ENCODE measurements around the gene ASB3. TPM values are rescaled to one million over a fixed set of nuclear protein-coding genes. Genes with fewer than 3 reads are reported as not detected.

The ASB3 gene
- total and polyA plus RNA-seq, 9 of the 15 experiments (the other 6 are each of a cell fraction or from before 2014, with no cell fraction given): 13.6 to 35.3 (median 18.7) TPM

- TF ChIP-seq ZNF197 (CRISPR knock-in tag; IDR thresholded peaks at IDR 0.05; ENCODE audit: low read depth) (no peak), TEAD4 (IDR thresholded peaks at IDR 0.05; ENCODE audit: low read length) (peak; percentile 52; the same call in 1 of the 2 replicates), TEAD4 (CRISPR knock-in tag; IDR thresholded peaks at IDR 0.05; ENCODE audit: borderline replicate concordance) (no peak), JUN (IDR thresholded peaks at IDR 0.05; ENCODE audit: borderline replicate concordance, low read depth, low read length) (no peak), JUN (CRISPR knock-in tag; IDR thresholded peaks at IDR 0.05; ENCODE audit: borderline replicate concordance) (no peak), ZNF3 (CRISPR knock-in tag; IDR thresholded peaks at IDR 0.05) (no peak), ZNF449 (CRISPR knock-in tag; IDR thresholded peaks at IDR 0.05) (no peak), CTBP1 (IDR thresholded peaks at IDR 0.05; ENCODE audit: borderline replicate concordance) (peak; percentile 19; the same call in 1 of the 2 replicates), TCF7 (IDR thresholded peaks at IDR 0.05; ENCODE audit: borderline replicate concordance) (0 out of 2 replicates have a peak, but pooled peaks have one; percentile 16), BACH1 (tag; IDR thresholded peaks at IDR 0.05) (no peak), ZKSCAN3 (CRISPR knock-in tag; IDR thresholded peaks at IDR 0.05) (no peak), ZNF224 (CRISPR knock-in tag; IDR thresholded peaks at IDR 0.05) (no peak), EWSR1 (IDR thresholded peaks at IDR 0.05; ENCODE audit: borderline replicate concordance, low read depth, partially characterized antibody) (no peak), HMGXB4 (CRISPR knock-in tag; IDR thresholded peaks at IDR 0.05) (no peak), ZNF592 (IDR thresholded peaks at IDR 0.05) (peak; percentile 51), ZBTB8A (IDR thresholded peaks at IDR 0.05; ENCODE audit: partially characterized antibody) (no peak), ZNF699 (CRISPR knock-in tag; IDR thresholded peaks at IDR 0.05; ENCODE audit: insufficient replicate concordance) (no peak), ARID1B (IDR thresholded peaks at IDR 0.05) (no peak)
These were observed 19.1 kb downstream of the ASB3 start, which contains the start of gene CHAC2 (continued) for GRCh38 chr2:53767405-53768241.
